Liver (tissue), 9 donors: Measurements from ENCODE around the gene GALNTL6. TPM values are rescaled to one million over a fixed set of nuclear protein-coding genes. Genes with fewer than 3 reads are reported as not detected.

Source experiments
- DNase-seq: peaks from one replicate; pipeline ENCODE4 v3.0.0-alpha.2; 2017; ENCODE audit warnings: low spot score
- H3K27ac ChIP-seq, 2 donors: one replicate each; pipeline ENCODE4 v1.7.0; 2013; ENCODE audit warnings: inconsistent platforms in 2 of 2, low read length in 2 of 2, control low read depth in 1 of 2, low read depth in 1 of 2, mild to moderate bottlenecking in 1 of 2
- H3K27me3 ChIP-seq, 4 donors: one replicate each; pipeline versions ENCODE4 v1.6.1 to v1.7.0; 2013; ENCODE audit warnings: low read length in 3 of 4, inconsistent platforms in 1 of 4, mild to moderate bottlenecking in 1 of 4, moderate library complexity in 1 of 4; ENCODE audit not compliant: control insufficient read depth in 4 of 4, insufficient read depth in 4 of 4
- H3K36me3 ChIP-seq, 4 donors: one replicate each; pipeline versions ENCODE4 v1.6.1 to v1.7.0; 2013; ENCODE audit warnings: low read length in 3 of 4, mild to moderate bottlenecking in 3 of 4, low read depth in 1 of 4, moderate library complexity in 1 of 4; ENCODE audit not compliant: control insufficient read depth in 4 of 4, insufficient read depth in 3 of 4
- H3K4me1 ChIP-seq, 4 donors: one replicate each; pipeline versions ENCODE4 v1.6.1 to v1.7.0; 2013; ENCODE audit warnings: low read length in 3 of 4, mild to moderate bottlenecking in 3 of 4, moderate library complexity in 1 of 4; ENCODE audit not compliant: control insufficient read depth in 4 of 4, insufficient read depth in 4 of 4
- H3K4me3 ChIP-seq, 3 donors: one replicate each; pipeline versions ENCODE4 v1.6.1 to v1.7.0; 2013; ENCODE audit warnings: low read length in 3 of 3, control low read depth in 1 of 3, low read depth in 1 of 3, mild to moderate bottlenecking in 1 of 3
- H3K9ac ChIP-seq, 2 donors: one replicate each; pipeline ENCODE4 v1.7.0; 2013; ENCODE audit warnings: low read length in 2 of 2, mild to moderate bottlenecking in 2 of 2, moderate library complexity in 2 of 2, control low read depth in 1 of 2, low read depth in 1 of 2
- H3K9me3 ChIP-seq, 4 donors: one replicate each; pipeline versions ENCODE4 v1.6.1 to v1.7.0; 2013; ENCODE audit warnings: low read length in 3 of 4; ENCODE audit not compliant: control insufficient read depth in 4 of 4
- ATF3 ChIP-seq: IDR thresholded peaks from 2 replicates; pipeline ENCODE4 v1.6.1; 2016; ENCODE audit warnings: antibody characterized with exemption
- EGR1 ChIP-seq, 2 donors: IDR thresholded peaks; 2 replicates each; pipeline ENCODE4 v1.6.1; 2016 to 2018; ENCODE audit warnings: antibody characterized with exemption in 2 of 2, low read depth in 2 of 2
- FOXA1 ChIP-seq: IDR thresholded peaks from 2 replicates; pipeline ENCODE4 v1.6.1; 2016; ENCODE audit warnings: antibody characterized with exemption
- FOXA2 ChIP-seq: IDR thresholded peaks from 2 replicates; pipeline ENCODE4 v1.6.1; 2016; ENCODE audit warnings: antibody characterized with exemption
- GABPA ChIP-seq, 2 donors: IDR thresholded peaks in 1 of 2; conservative IDR thresholded peaks in 1 of 2; 2 replicates each; pipeline ENCODE4 v1.6.1; 2016; ENCODE audit warnings: antibody characterized with exemption in 2 of 2, mild to moderate bottlenecking in 1 of 2, moderate library complexity in 1 of 2
- HNF4A ChIP-seq, 2 donors: conservative IDR thresholded peaks; 2 replicates each; pipeline ENCODE4 v1.6.1; 2016; ENCODE audit warnings: antibody characterized with exemption in 2 of 2, mild to moderate bottlenecking in 2 of 2
- HNF4G ChIP-seq: IDR thresholded peaks from 2 replicates; pipeline ENCODE4 v1.6.1; 2016; ENCODE audit warnings: antibody characterized with exemption
- JUND ChIP-seq, 2 donors: IDR thresholded peaks; 2 replicates each; pipeline ENCODE4 v1.6.1; 2016; ENCODE audit warnings: antibody characterized with exemption in 2 of 2
- MAX ChIP-seq: IDR thresholded peaks from 2 replicates; pipeline ENCODE4 v1.6.1; 2016; ENCODE audit warnings: antibody characterized with exemption
- NR2F2 ChIP-seq: IDR thresholded peaks from 2 replicates; pipeline ENCODE4 v1.6.1; 2016; ENCODE audit warnings: antibody characterized with exemption
- RAD21 ChIP-seq, 2 donors: IDR thresholded peaks; 2 replicates each; pipeline ENCODE4 v1.6.1; 2016; ENCODE audit warnings: antibody characterized with exemption in 2 of 2, mild to moderate bottlenecking in 2 of 2
- RXRA ChIP-seq, 2 donors: IDR thresholded peaks; 2 replicates each; pipeline ENCODE4 v1.6.1; 2017 to 2018; ENCODE audit warnings: antibody characterized with exemption in 2 of 2, mild to moderate bottlenecking in 1 of 2
- SP1 ChIP-seq: IDR thresholded peaks from 2 replicates; pipeline ENCODE4 v1.6.1; 2018; ENCODE audit warnings: antibody characterized with exemption, mild to moderate bottlenecking
- TAF1 ChIP-seq: conservative IDR thresholded peaks from 2 replicates; pipeline ENCODE4 v1.6.1; 2016; ENCODE audit warnings: antibody characterized with exemption, mild to moderate bottlenecking
- YY1 ChIP-seq: IDR thresholded peaks from 2 replicates; pipeline ENCODE4 v1.6.1; 2016; ENCODE audit warnings: antibody characterized with exemption, mild to moderate bottlenecking
- WGBS: extraction: QIAGEN DNeasy Blood & Tissue Kit; methylation state at CpG from one replicate; pipeline ENCODE4 v1.1.7; 2013; 5-methylcytosine and 5-hydroxymethylcytosine counted together
- polyA plus RNA-seq, 2 donors: library from polyadenylated mRNA; stranded (reverse) in 1 of 2; unstranded in 1 of 2; fragments of 200-250 nt in 1 of 2; fragments of >200 nt in 1 of 2; fragmentation: Nextera tagmentation in 1 of 2; extraction: Ambion mirVana in 1 of 2; gene quantifications; one replicate each; pipeline versions ENCODE4 v1.2.1 to v1.2.3, GENCODE V29; 2013 to 2015
- total RNA-seq, 2 donors: library from RNA; depleted of rRNA; stranded (reverse); fragments of >200 nt; gene quantifications; one replicate each; pipeline ENCODE4 v1.2.3, GENCODE V29; 2014
- TF ChIP-seq, protein P1 (sequence below): IDR thresholded peaks from 2 replicates; pipeline ENCODE4 v1.6.1; 2016; ENCODE audit warnings: antibody characterized with exemption, mild to moderate bottlenecking
- TF ChIP-seq, protein P2 (sequence below): IDR thresholded peaks from 2 replicates; pipeline ENCODE4 v1.6.1; 2016; ENCODE audit warnings: antibody characterized with exemption
- TF ChIP-seq, protein P3 (sequence below): fragments of 150-350 bp; IDR thresholded peaks from 2 replicates; pipeline ENCODE4 v1.5.1; 2017; ENCODE audit warnings: improper control_type of control experiment, low read depth, low read length; ENCODE audit not compliant: missing input control
- donor health status: healthy.
- donor health status: healthy.
- donor health status: healthy.
- donor health status: healthy.
- donor health status: healthy.

GALNTL6 gene
- total and polyA plus RNA-seq, 4 donors, result 0.06 to 0.08 TPM; not detected in 2

GRCh38 chr4:173061160-173061559 is 1248.0 kb downstream of the GALNTL6 start:
- H3K36me3 ChIP-seq, result no peaks in the 10 kb centered on the region
- no peaks in the 10 kb centered on the region for H3K4me1 ChIP-seq
- no peak overlapping the region for H3K27ac ChIP-seq
- no peak overlapping the region for H3K9ac ChIP-seq
- no peak overlapping the region for H3K4me3 ChIP-seq
- H3K9me3 ChIP-seq, result no peaks in the 10 kb centered on the region
- no peak for TF ChIP-seq JUND (IDR thresholded peaks at IDR 0.05)
- no peaks in the 10 kb centered on the region for H3K27me3 ChIP-seq
- WGBS, result 70% methylated on average over 4 of the region's 4 CpGs
- DNase-seq, result no peak

GRCh38 chr4:173073939-173074500 is 1260.8 kb downstream of the GALNTL6 start:
- 65% methylated on average over 1 of the region's 1 CpG for WGBS
- no peaks in the 10 kb centered on the region for H3K4me1 ChIP-seq

More at GRCh38 chr4:173073939-173074500, 1260.8 kb downstream of the GALNTL6 start:
- Histone ChIP-seq H3K4me3 (no peak overlapping the region), H3K27ac (no peak overlapping the region), H3K9ac (no peak overlapping the region), H3K27me3 (peaks cover 0 to 2% (median 0%) of the 10 kb centered on the region in 4 donors), H3K36me3 (no peaks in the 10 kb centered on the region), H3K9me3 (peaks cover 0 to 4% (median 1%) of the 10 kb centered on the region in 4 donors)
- no peak for DNase-seq
- TF ChIP-seq MAX (no peak), JUND (IDR thresholded peaks at IDR 0.05) (no peak), FOXA1 (no peak), HNF4A (conservative IDR thresholded peaks at IDR 0.05) (no peak), ATF3 (no peak), SP1 (no peak), FOXA2 (no peak), GABPA (IDR thresholded peaks at IDR 0.05 in 1 of 2, conservative IDR thresholded peaks at IDR 0.05 in 1 of 2) (no peak), RAD21 (IDR thresholded peaks at IDR 0.05) (no peak), HNF4G (no peak), TAF1 (no peak), YY1 (no peak), NR2F2 (no peak), EGR1 (IDR thresholded peaks at IDR 0.05; ENCODE audit: low read depth in 2 of 2) (no peak), RXRA (IDR thresholded peaks at IDR 0.05) (no peak)
- TF ChIP-seq, protein P1, sequence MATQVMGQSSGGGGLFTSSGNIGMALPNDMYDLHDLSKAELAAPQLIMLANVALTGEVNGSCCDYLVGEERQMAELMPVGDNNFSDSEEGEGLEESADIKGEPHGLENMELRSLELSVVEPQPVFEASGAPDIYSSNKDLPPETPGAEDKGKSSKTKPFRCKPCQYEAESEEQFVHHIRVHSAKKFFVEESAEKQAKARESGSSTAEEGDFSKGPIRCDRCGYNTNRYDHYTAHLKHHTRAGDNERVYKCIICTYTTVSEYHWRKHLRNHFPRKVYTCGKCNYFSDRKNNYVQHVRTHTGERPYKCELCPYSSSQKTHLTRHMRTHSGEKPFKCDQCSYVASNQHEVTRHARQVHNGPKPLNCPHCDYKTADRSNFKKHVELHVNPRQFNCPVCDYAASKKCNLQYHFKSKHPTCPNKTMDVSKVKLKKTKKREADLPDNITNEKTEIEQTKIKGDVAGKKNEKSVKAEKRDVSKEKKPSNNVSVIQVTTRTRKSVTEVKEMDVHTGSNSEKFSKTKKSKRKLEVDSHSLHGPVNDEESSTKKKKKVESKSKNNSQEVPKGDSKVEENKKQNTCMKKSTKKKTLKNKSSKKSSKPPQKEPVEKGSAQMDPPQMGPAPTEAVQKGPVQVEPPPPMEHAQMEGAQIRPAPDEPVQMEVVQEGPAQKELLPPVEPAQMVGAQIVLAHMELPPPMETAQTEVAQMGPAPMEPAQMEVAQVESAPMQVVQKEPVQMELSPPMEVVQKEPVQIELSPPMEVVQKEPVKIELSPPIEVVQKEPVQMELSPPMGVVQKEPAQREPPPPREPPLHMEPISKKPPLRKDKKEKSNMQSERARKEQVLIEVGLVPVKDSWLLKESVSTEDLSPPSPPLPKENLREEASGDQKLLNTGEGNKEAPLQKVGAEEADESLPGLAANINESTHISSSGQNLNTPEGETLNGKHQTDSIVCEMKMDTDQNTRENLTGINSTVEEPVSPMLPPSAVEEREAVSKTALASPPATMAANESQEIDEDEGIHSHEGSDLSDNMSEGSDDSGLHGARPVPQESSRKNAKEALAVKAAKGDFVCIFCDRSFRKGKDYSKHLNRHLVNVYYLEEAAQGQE, result no peak
- TF ChIP-seq, protein P2, sequence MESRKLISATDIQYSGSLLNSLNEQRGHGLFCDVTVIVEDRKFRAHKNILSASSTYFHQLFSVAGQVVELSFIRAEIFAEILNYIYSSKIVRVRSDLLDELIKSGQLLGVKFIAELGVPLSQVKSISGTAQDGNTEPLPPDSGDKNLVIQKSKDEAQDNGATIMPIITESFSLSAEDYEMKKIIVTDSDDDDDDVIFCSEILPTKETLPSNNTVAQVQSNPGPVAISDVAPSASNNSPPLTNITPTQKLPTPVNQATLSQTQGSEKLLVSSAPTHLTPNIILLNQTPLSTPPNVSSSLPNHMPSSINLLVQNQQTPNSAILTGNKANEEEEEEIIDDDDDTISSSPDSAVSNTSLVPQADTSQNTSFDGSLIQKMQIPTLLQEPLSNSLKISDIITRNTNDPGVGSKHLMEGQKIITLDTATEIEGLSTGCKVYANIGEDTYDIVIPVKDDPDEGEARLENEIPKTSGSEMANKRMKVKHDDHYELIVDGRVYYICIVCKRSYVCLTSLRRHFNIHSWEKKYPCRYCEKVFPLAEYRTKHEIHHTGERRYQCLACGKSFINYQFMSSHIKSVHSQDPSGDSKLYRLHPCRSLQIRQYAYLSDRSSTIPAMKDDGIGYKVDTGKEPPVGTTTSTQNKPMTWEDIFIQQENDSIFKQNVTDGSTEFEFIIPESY, result no peak
- TF ChIP-seq, protein P3, sequence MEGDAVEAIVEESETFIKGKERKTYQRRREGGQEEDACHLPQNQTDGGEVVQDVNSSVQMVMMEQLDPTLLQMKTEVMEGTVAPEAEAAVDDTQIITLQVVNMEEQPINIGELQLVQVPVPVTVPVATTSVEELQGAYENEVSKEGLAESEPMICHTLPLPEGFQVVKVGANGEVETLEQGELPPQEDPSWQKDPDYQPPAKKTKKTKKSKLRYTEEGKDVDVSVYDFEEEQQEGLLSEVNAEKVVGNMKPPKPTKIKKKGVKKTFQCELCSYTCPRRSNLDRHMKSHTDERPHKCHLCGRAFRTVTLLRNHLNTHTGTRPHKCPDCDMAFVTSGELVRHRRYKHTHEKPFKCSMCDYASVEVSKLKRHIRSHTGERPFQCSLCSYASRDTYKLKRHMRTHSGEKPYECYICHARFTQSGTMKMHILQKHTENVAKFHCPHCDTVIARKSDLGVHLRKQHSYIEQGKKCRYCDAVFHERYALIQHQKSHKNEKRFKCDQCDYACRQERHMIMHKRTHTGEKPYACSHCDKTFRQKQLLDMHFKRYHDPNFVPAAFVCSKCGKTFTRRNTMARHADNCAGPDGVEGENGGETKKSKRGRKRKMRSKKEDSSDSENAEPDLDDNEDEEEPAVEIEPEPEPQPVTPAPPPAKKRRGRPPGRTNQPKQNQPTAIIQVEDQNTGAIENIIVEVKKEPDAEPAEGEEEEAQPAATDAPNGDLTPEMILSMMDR, result no peak
